GM23338 (cell line): Measurements from ENCODE around the gene CRABP1. TPM values are rescaled to one million over a fixed set of nuclear protein-coding genes. Genes with fewer than 3 reads are reported as not detected.
A peak's percentile ranks its signal among the peaks of the same experiment; 100 is the strongest.

Experiments
- ATAC-seq: fragments of 200-7000 bp; cut with Tn5 transposase; 3 replicates; pipeline ENCODE4 v1.9.1; 2020
- DNase-seq: peaks from one replicate; pipeline ENCODE4 v3.0.0-alpha.2; 2015; ENCODE audit warnings: low spot score
- H2AFZ ChIP-seq: fragments of 200-600 bp; sonication (generic); 2 replicates; pipeline ENCODE4 v1.8.0; 2016; ENCODE audit warnings: antibody characterized with exemption, mild to moderate bottlenecking, moderate library complexity
- H3F3A ChIP-seq: fragments of 200-600 bp; sonication (generic); replicated peaks from 2 replicates; pipeline ENCODE4 v1.8.0; 2017; ENCODE audit warnings: antibody characterized with exemption, mixed run types, low read depth
- H3K27ac ChIP-seq: fragments of 200-600 bp; sonication (generic); 2 replicates; pipeline ENCODE4 v1.6.1; 2016; ENCODE audit warnings: low read depth
- H3K27me3 ChIP-seq: fragments of 200-600 bp; sonication (generic); 2 replicates; pipeline ENCODE4 v1.8.0; 2016; ENCODE audit warnings: mild to moderate bottlenecking, mixed run types, moderate library complexity; ENCODE audit not compliant: insufficient read depth
- H3K36me3 ChIP-seq: fragments of 200-600 bp; sonication (generic); 2 replicates; pipeline ENCODE4 v1.8.0; 2016; ENCODE audit warnings: mild to moderate bottlenecking; ENCODE audit not compliant: insufficient read depth
- H3K4me1 ChIP-seq: fragments of 200-600 bp; sonication (generic); 2 replicates; pipeline ENCODE4 v1.8.0; 2016; ENCODE audit warnings: mild to moderate bottlenecking, moderate library complexity; ENCODE audit not compliant: insufficient read depth
- H3K4me2 ChIP-seq: fragments of 200-600 bp; sonication (generic); 2 replicates; pipeline ENCODE4 v1.7.1; 2017; ENCODE audit warnings: mixed run types
- H3K4me3 ChIP-seq: fragments of 200-600 bp; sonication (generic); 2 replicates; pipeline ENCODE4 v1.6.1; 2016; ENCODE audit warnings: mixed run types
- H3K79me2 ChIP-seq: fragments of 200-600 bp; sonication (generic); replicated peaks from 2 replicates; pipeline ENCODE4 v1.8.0; 2017; ENCODE audit warnings: mild to moderate bottlenecking; ENCODE audit not compliant: insufficient read depth
- H3K9me2 ChIP-seq: fragments of 200-600 bp; sonication (generic); 2 replicates; pipeline ENCODE4 v1.8.0; 2017; ENCODE audit not compliant: insufficient read depth
- H4K20me1 ChIP-seq: fragments of 200-600 bp; sonication (generic); replicated peaks from 2 replicates; pipeline ENCODE4 v1.8.0; 2017; ENCODE audit warnings: mild to moderate bottlenecking; ENCODE audit not compliant: insufficient read depth
- H3K27ac Mint-ChIP-seq: 2 replicates; pipeline ENCODE4 v1.8.0; 2020; ENCODE audit warnings: inconsistent platforms, mild to moderate bottlenecking, moderate library complexity, mixed read lengths
- H3K27me3 Mint-ChIP-seq: 3 replicates; pipeline ENCODE4 v1.8.0; 2022; ENCODE audit warnings: low read depth, mild to moderate bottlenecking, moderate library complexity, mixed read lengths, inconsistent platforms; ENCODE audit not compliant: insufficient read depth, poor library complexity
- H3K36me3 Mint-ChIP-seq: 3 replicates; pipeline ENCODE4 v1.8.0; 2021; ENCODE audit warnings: low read depth, mild to moderate bottlenecking, inconsistent platforms, moderate library complexity, mixed read lengths
- H3K4me1 Mint-ChIP-seq: 3 replicates; pipeline ENCODE4 v1.8.0; 2020; ENCODE audit warnings: mild to moderate bottlenecking, inconsistent platforms, mixed read lengths
- H3K4me3 Mint-ChIP-seq: 3 replicates; pipeline ENCODE4 v1.8.0; 2021; ENCODE audit warnings: moderate library complexity, mild to moderate bottlenecking, inconsistent platforms, mixed read lengths
- H3K9me3 Mint-ChIP-seq: 3 replicates; pipeline ENCODE4 v1.8.0; 2020; ENCODE audit warnings: moderate library complexity, mild to moderate bottlenecking, inconsistent platforms, mixed read lengths
- CREB1 ChIP-seq: fragments of 250-450 bp; sonication (Bioruptor Pico); IDR thresholded peaks from 2 replicates; pipeline ENCODE4 v1.5.0; 2020; ENCODE audit warnings: low read depth, mild to moderate bottlenecking, moderate library complexity
- CTCF ChIP-seq, 2 experiments: fragments of 200-600 bp in 1 of 2; sonication (generic) in 1 of 2; conservative IDR thresholded peaks; 2 replicates each; pipeline versions ENCODE4 v1.5.1 to v1.6.1; 2016 to 2017; ENCODE audit warnings: antibody characterized with exemption in 2 of 2, low read depth in 2 of 2, mild to moderate bottlenecking in 2 of 2, moderate library complexity in 1 of 2
- ETS1 ChIP-seq: IDR thresholded peaks from 2 replicates; pipeline ENCODE4 v1.6.1; 2016; ENCODE audit warnings: antibody characterized with exemption
- EZH2 ChIP-seq: fragments of 200-600 bp; sonication (generic); IDR thresholded peaks from one replicate; pipeline ENCODE4 v1.8.0; 2017; ENCODE audit warnings: antibody characterized with exemption, mild to moderate bottlenecking, low read depth; ENCODE audit not compliant: unreplicated experiment
- EZH2phosphoT487 ChIP-seq: fragments of 200-600 bp; sonication (generic); IDR thresholded peaks from one replicate; pipeline ENCODE4 v1.8.1; 2018; ENCODE audit warnings: antibody characterized with exemption; ENCODE audit not compliant: unreplicated experiment
- JUNB ChIP-seq: IDR thresholded peaks from one replicate; pipeline ENCODE4 v1.6.1; 2016; ENCODE audit warnings: antibody characterized with exemption; ENCODE audit not compliant: unreplicated experiment
- POLR2AphosphoS5 ChIP-seq: IDR thresholded peaks from 2 replicates; pipeline ENCODE4 v1.6.1; 2016; ENCODE audit warnings: antibody characterized with exemption, low read depth
- REST ChIP-seq: IDR thresholded peaks from one replicate; pipeline ENCODE4 v1.6.1; 2018; ENCODE audit warnings: antibody characterized with exemption; ENCODE audit not compliant: unreplicated experiment
- ZNF331 ChIP-seq: fragments of 250-450 bp; sonication (Bioruptor Pico); IDR thresholded peaks from 2 replicates; pipeline ENCODE4 v1.5.0; 2020; ENCODE audit warnings: low read depth, mild to moderate bottlenecking, moderate library complexity
- ZNF462 ChIP-seq: fragments of 250-450 bp; sonication (Bioruptor Pico); IDR thresholded peaks from 2 replicates; pipeline ENCODE4 v1.5.0; 2020; ENCODE audit warnings: mild to moderate bottlenecking, moderate library complexity
- polyA plus RNA-seq: library from polyadenylated mRNA; unstranded; fragments of >200 nt; fragmentation: Nextera tagmentation; extraction: Ambion mirVana; gene quantifications from 2 replicates; pipeline ENCODE4 v1.2.1, GENCODE V29; 2016
- total RNA-seq: library from RNA; depleted of rRNA; stranded (reverse); fragments of >200 nt; shearing (Covaris generic); gene quantifications from 2 replicates; pipeline ENCODE4 v1.2.3, GENCODE V29; 2014

CRABP1 gene
- total and polyA plus RNA-seq, 2 experiments from 2014 or later, result 156 to 522 TPM

GRCh38 chr15:78355177-78355576 is 15.0 kb downstream of the CRABP1 start (continued):
- TF ChIP-seq ETS1 (no peak), ZNF462 (CRISPR knock-in tag) (no peak), CREB1 (no peak), EZH2 (no peak), ZNF331 (no peak)

- Mint-ChIP-seq H3K36me3 (no peaks in the 10 kb centered on the region), H3K4me3 (no peak overlapping the region), H3K27me3 (peaks cover 5% of the 10 kb centered on the region), H3K9me3 (no peaks in the 10 kb centered on the region), H3K27ac (no peak overlapping the region), H3K4me1 (peaks cover 15% of the 10 kb centered on the region)
- no peaks in the 10 kb centered on the region for H4K20me1 ChIP-seq
- H3K4me1 ChIP-seq, result 0 out of 2 replicates have a peak, but pooled peaks cover 2% of the 10 kb centered on the region
- H3K27ac ChIP-seq, result no peak overlapping the region
- H3K79me2 ChIP-seq, result no peaks in the 10 kb centered on the region
- no peaks in the 10 kb centered on the region for H3F3A ChIP-seq
- no peak overlapping the region for H2AFZ ChIP-seq
- no peaks in the 10 kb centered on the region for H3K9me2 ChIP-seq
- no peaks in the 10 kb centered on the region for H3K27me3 ChIP-seq
- ATAC-seq, result peak; percentile 67
- no peaks in the 10 kb centered on the region for H3K36me3 ChIP-seq
- H3K4me2 ChIP-seq, result no peak overlapping the region
- H3K4me3 ChIP-seq, result no peak overlapping the region
- DNase-seq, result peak; percentile 70
- TF ChIP-seq POLR2AphosphoS5, result no peak
- no peak for TF ChIP-seq REST
- TF ChIP-seq CREB1, result no peak
- no peak for TF ChIP-seq CTCF (conservative IDR thresholded peaks at IDR 0.05; ENCODE audit: low read depth in 2 of 2)
- TF ChIP-seq EZH2, result no peak
- no peak for TF ChIP-seq EZH2phosphoT487
- no peak for TF ChIP-seq JUNB
Measured at GRCh38 chr15:78358102-78358870, 18.1 kb downstream of the CRABP1 start.
